HG02571 (cell line): ENCODE results near the gene RHAG.

ENCODE experiments used
- ATAC-seq: cut with Tn5 transposase; IDR thresholded peaks from one replicate; pipeline ENCODE4 v1.9.1; 2021; ENCODE audit warnings: mild to moderate bottlenecking, moderate library complexity; ENCODE audit not compliant: unreplicated experiment

The RHAG gene

DNA sequence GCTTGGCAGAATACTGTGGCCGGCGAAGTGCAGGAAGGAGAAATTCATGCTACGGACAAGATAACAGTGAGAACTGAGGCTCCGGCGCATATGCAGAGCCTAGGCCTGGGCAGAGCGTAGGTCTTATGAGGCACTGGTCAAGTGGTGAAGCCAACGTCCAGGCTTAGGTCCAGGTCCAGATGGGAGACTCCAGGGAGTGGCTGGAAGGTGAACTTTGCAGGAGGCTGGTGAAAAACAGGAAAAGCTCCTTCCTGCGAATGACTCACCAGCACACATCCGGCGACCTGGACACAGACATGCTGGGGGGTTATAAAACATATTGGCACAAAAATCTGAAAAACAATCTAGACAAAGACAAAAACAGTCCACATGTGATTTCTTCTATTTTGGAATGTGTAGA lies 70.8 kb downstream of the RHAG start:
- ATAC-seq: no peak

DNA sequence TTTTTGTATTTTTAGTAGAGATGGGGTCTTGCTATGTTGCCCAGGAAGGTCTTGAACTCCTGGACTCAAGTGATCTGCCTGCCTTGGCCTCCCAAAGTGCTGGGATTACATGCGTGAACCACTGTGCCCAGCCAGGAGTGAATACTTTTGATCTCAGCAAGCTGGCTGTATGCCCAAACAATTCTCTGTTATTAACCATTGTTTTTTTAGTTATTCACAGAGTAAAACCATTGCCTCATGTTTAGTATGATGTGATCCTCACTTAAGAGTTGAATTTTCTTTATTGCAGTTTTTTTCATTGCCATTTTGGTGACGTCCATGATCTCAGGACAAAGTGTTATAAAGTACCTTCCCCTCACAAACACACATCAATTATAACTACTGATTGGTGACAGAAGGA lies 71.4 kb downstream of the RHAG start:
- ATAC-seq: no peak

GRCh38 chr6:49564552-49564951 lies 72.1 kb downstream of the RHAG start:
- ATAC-seq: no peak

DNA sequence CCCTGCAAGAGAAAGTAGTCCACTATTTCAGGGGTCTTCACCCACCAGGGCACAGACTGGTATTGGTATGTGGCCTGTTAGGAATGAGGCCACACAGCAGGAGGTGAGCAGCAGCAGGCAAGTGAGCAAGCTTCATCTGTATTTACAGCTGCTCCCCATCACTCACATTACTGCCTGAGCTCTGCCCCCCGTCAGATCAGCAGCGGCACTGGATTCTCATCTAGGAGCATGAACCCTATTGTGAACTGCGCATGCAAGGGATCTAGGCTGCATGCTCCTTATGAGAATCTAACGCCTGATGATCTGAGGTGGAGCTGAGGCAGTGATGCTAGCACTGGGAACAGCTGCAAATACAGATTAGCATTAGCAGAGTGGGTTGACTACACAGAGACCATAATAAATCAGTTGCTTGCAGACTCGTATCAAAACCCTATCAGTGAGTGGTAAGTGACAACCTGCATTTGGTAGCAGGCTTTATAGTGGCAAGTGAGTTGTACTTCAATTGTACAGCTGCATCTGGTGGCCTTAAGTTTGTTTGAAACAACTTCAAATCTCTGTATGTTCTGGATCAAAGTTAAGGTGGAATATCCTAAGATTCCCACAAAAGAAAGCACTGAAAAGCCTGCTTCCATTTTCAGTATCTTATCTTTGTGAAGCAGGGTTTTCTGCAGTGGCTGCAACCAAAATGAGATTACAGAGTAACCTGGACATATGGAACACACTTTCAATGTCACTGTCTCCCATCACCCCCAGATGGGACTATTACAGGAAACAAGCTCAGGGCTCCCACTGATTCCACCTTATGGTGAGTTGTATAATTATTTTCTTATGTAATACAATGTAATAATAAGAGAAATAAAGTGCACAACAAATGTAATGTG lies 73.4 kb downstream of the RHAG start:
- ATAC-seq: no peak

DNA sequence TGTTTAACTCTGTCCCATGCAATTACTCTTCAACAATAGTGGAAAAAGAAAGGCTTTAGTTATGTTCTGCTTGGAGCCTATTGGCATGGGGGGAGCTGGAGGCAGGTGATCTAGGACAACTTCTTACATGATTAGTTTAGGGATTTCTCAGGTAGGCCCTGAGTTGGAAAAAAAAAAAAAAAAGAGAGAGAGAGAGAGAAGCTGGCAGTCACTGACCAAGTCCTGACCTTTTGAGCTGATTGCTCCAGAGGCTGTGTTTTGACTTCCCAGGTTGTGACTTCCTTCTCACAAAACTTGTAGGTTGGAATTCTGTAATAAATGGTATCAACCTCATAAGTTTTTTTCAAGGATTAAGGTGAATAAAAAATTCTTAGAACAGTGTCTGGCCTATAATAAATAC lies 78.4 kb downstream of the RHAG start:
- ATAC-seq: no peak

- ATAC-seq: no peak
Observed at GRCh38 chr6:49557177-49557576, 79.5 kb downstream of the RHAG start.

- ATAC-seq: no peak
Observed at GRCh38 chr6:49556429-49556837, 80.2 kb downstream of the RHAG start.

GRCh38 chr6:49555951-49556350 lies 80.7 kb downstream of the RHAG start:
- no peak for ATAC-seq
